ENCODE measurements around the gene C1orf87.

DNA sequence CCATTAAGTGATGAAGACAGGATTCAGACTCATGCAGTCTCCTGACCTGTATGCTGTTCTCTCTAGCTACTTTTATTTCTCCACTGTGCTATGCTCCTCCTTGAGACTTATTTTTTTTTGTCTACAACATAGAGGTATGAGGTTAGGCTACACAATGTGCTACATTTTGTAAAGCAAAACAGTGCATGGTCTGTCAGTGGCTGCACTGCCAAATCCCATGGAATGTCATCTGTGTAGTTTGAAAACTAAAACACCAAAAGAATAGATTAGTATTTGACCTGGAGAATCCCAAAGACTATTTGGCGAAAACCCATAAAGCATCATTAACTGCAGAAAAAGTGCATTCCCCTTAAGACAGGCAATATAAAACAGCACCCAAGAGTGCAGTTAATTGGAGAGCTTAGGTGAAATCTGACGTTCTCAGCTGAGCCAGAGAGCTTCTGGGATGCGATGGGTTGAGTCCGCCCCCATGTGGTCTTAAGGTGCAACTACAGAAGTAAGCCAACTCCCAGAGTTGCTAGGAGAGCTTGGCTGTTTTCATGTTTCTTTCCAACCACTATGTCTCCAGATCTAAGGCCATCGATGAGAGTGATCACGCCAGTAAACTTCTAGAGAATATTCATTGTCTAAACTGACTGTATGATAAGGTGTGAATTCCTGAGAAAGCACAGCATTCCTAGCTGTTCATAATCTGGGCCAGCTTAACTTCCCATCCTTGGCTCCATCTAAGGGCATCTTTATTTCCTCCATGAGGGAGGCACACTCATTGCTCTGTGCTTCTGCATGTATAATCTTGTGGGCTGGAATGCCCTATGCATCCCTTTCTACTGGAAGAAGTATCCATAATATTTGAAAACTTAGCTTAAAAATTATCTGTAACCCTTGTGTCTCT lies 126.3 kb downstream of the C1orf87 start:
- TF ChIP-seq, protein P1, sequence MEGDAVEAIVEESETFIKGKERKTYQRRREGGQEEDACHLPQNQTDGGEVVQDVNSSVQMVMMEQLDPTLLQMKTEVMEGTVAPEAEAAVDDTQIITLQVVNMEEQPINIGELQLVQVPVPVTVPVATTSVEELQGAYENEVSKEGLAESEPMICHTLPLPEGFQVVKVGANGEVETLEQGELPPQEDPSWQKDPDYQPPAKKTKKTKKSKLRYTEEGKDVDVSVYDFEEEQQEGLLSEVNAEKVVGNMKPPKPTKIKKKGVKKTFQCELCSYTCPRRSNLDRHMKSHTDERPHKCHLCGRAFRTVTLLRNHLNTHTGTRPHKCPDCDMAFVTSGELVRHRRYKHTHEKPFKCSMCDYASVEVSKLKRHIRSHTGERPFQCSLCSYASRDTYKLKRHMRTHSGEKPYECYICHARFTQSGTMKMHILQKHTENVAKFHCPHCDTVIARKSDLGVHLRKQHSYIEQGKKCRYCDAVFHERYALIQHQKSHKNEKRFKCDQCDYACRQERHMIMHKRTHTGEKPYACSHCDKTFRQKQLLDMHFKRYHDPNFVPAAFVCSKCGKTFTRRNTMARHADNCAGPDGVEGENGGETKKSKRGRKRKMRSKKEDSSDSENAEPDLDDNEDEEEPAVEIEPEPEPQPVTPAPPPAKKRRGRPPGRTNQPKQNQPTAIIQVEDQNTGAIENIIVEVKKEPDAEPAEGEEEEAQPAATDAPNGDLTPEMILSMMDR (conservative IDR thresholded peaks at IDR 0.05): peak; percentile 96
- no peak for TF ChIP-seq ZFX (IDR thresholded peaks at IDR 0.05)
